ENCODE results near the gene AGT. TPM values are rescaled to one million over a fixed set of nuclear protein-coding genes. Genes with fewer than 3 reads are reported as not detected.
"Not testable (repeated sequence)": the region's sequence is repeated elsewhere in the genome, so short reads cannot be mapped to it uniquely, and the experiment has no call there.

Gene AGT
- polyA plus RNA-seq, 3 donors = 16.0 to 45.9 (median 38.1) TPM

- not testable (repeated sequence) for DNase-seq (ENCODE audit: low read depth in 3 of 3, low spot score in 2 of 3)
Observed at GRCh38 chr1:230656719-230657118, 57.2 kb downstream of the AGT start.

Other genes starting within 250 kb of the AGT start
- gene COG2, start 71.6 kb downstream of the AGT start, polyA plus RNA-seq (ENCODE audit: insufficient read length in 3 of 3) = 10 to 100 TPM; 31.5 to 33.7 (median 32.2) TPM
- gene CAPN9, start 33.3 kb upstream of the AGT start, polyA plus RNA-seq (ENCODE audit: insufficient read length in 3 of 3) = 1 to 10 TPM in 1 of 3 donors, under 1 TPM in 2; 0.54 to 2.6 (median 0.97) TPM
- 10 to 100 TPM; 76.1 to 85.0 (median 80.5) TPM for gene C1orf198, start 154.4 kb upstream of the AGT start, polyA plus RNA-seq (ENCODE audit: insufficient read length in 3 of 3)

Data from right renal cortex interstitium (tissue), 3 donors.